Ovary (tissue), 9 donors: ENCODE data around the gene PSMG4. TPM values are rescaled to one million over a fixed set of nuclear protein-coding genes. Genes with fewer than 3 reads are reported as not detected.

Experiments
- DNase-seq, 5 donors: peaks; one replicate each; pipeline ENCODE4 v3.0.0-alpha.2; 2019 to 2020
- H3K27ac ChIP-seq, 2 donors: fragments of 200-600 bp; one replicate each; pipeline versions ENCODE4 v1.5.1 to v1.8.0; 2019 to 2022
- H3K27me3 ChIP-seq: fragments of 200-600 bp; one replicate; pipeline ENCODE4 v1.8.0; 2022
- H3K36me3 ChIP-seq: fragments of 200-600 bp; sonication (generic); one replicate; pipeline ENCODE4 v1.5.1; 2019
- H3K4me1 ChIP-seq: one replicate; pipeline ENCODE4 v1.8.1; 2013; ENCODE audit warnings: mild to moderate bottlenecking, moderate library complexity; ENCODE audit not compliant: insufficient read depth
- H3K4me3 ChIP-seq: fragments of 200-600 bp; sonication (generic); one replicate; pipeline ENCODE4 v1.5.1; 2017
- H3K9me3 ChIP-seq, 2 donors: fragments of 200-600 bp in 1 of 2; sonication (generic) in 1 of 2; one replicate each; pipeline versions ENCODE4 v1.5.1 to v1.8.1; 2013 to 2019; ENCODE audit warnings: mild to moderate bottlenecking in 1 of 2, moderate library complexity in 1 of 2
- EP300 ChIP-seq: sonication (generic); formaldehyde crosslinking; IDR thresholded peaks from one replicate; pipeline ENCODE4 v1.6.1; 2017; ENCODE audit warnings: antibody characterized with exemption
- POLR2A ChIP-seq: fragments of 450-650 bp; IDR thresholded peaks from one replicate; pipeline ENCODE4 v1.6.1; 2017; ENCODE audit warnings: antibody characterized with exemption, mild to moderate bottlenecking, moderate library complexity
- WGBS, 3 donors: extraction: QIAGEN DNeasy Blood & Tissue Kit in 1 of 3; methylation state at CpG; one replicate each; pipeline versions ENCODE4 v1.1.5 to v1.1.7; 2013 to 2017; 5-methylcytosine and 5-hydroxymethylcytosine counted together
- intact Hi-C, 4 donors: fragments of 100-400 bp; cut with DNase I; formaldehyde crosslinking; loops; one replicate each; pipeline versions ENCODE4 v1.11.0 to v1.15.1; 2022 to 2023
- polyA plus RNA-seq, 2 donors: library from polyadenylated mRNA; stranded (reverse); fragments of 200-250 nt in 1 of 2; fragments of 350-450 nt in 1 of 2; fragmentation: Illumina TruSeq in 1 of 2; extraction: RNeasy Lipid Tissue Mini Kit (QIAGEN cat#74804) in 1 of 2; gene quantifications; one replicate each; pipeline ENCODE4 v1.2.3, GENCODE V29; 2013 to 2014
- total RNA-seq, 7 donors: library from RNA; depleted of rRNA in 2 of 7; stranded (reverse); fragments of >200 nt in 2 of 7; fragmentation: NEBNext Ultra II Directional in 3 of 7; extraction: Animal tissue kit (Norgen Biotek cat#: 25700) in 3 of 7; gene quantifications; one replicate each; pipeline versions ENCODE4 v1.1.0 to v1.2.4, GENCODE V29; 2016 to 2023
- TF ChIP-seq, protein P1 (sequence below), 3 donors: fragments of 450-650 bp in 2 of 3; fragments of 200-600 bp in 1 of 3; IDR thresholded peaks; one replicate each; pipeline versions ENCODE4 v1.5.1 to v1.8.0; 2016 to 2022; ENCODE audit warnings: antibody characterized with exemption in 3 of 3, mild to moderate bottlenecking in 1 of 3
- donor health status: DM: no; HTN: no; CAD: no; lungs with moderate emphysema.
- donor health status: DM: no; HTN: no; CAD: no.
- donor health status: Bipolar disorder and iron deficiency.
- donor health status: DM: yes; HTN: yes; CAD: no.
- donor health status: DM: no; HTN: no; CAD: no.
- donor health status: DM: yes; HTN: yes; CAD: no.

PSMG4 gene
- total and polyA plus RNA-seq, 9 donors = 8.5 to 34.8 (median 22.7) TPM

DNA sequence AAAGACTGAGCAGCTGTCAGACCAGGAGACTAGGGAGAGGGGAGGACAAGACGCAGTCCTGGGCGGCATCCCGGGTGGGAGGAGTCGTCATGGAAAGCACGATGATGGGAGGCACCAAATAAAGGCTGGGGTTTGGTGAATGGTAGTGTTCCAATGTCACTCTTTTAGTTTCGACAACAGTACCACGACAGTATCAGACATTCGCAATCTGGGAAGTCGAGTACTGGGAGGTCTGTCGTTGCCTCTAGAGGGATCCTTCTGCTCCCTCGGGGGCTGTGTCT lies 32.1 kb downstream of the PSMG4 start:
- Histone ChIP-seq H3K4me1 (peaks cover 1% of the 10 kb centered on the region), H3K36me3 (no peaks in the 10 kb centered on the region), H3K27ac (no peak overlapping the region), H3K4me3 (no peak overlapping the region), H3K27me3 (no peaks in the 10 kb centered on the region), H3K9me3 (no peaks in the 10 kb centered on the region)
- TF ChIP-seq EP300 = no peak
- TF ChIP-seq POLR2A = no peak
- TF ChIP-seq, protein P1, sequence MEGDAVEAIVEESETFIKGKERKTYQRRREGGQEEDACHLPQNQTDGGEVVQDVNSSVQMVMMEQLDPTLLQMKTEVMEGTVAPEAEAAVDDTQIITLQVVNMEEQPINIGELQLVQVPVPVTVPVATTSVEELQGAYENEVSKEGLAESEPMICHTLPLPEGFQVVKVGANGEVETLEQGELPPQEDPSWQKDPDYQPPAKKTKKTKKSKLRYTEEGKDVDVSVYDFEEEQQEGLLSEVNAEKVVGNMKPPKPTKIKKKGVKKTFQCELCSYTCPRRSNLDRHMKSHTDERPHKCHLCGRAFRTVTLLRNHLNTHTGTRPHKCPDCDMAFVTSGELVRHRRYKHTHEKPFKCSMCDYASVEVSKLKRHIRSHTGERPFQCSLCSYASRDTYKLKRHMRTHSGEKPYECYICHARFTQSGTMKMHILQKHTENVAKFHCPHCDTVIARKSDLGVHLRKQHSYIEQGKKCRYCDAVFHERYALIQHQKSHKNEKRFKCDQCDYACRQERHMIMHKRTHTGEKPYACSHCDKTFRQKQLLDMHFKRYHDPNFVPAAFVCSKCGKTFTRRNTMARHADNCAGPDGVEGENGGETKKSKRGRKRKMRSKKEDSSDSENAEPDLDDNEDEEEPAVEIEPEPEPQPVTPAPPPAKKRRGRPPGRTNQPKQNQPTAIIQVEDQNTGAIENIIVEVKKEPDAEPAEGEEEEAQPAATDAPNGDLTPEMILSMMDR (IDR thresholded peaks at IDR 0.05) = no peak
- peak in 1 of 5 donors; percentile 18 for DNase-seq
- 47 to 60% (median 55%) methylated on average over 11 of the region's 11 CpGs for WGBS, 3 donors
- intact Hi-C loops = no loop called here

DNA sequence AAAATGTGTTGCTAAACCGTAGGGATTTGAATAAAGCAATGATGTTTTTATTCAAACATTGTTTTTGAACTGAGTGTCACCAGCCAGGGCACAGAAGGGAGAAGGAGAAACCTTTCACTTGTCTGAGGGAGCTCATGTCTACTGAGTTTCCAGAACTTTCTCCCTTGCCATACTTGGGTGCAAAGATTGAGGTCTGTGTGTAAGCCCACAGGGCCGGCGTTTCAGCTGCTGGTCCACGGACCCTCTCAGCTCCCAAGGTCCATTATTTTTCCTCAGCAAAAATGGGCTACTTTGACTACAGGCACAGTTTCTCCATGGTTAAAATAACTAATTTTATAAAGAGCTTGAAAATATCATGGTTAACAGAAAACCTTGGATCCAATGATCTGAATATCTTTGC lies 32.6 kb downstream of the PSMG4 start:
- H3K27ac ChIP-seq = no peak overlapping the region
- no peaks in the 10 kb centered on the region for H3K36me3 ChIP-seq
- no peaks in the 10 kb centered on the region for H3K27me3 ChIP-seq
- WGBS, 3 donors = 87 to 93% (median 90%) methylated on average over 4 of the region's 4 CpGs
- no peaks in the 10 kb centered on the region for H3K9me3 ChIP-seq
- intact Hi-C loops = no loop called here
- TF ChIP-seq, protein P1 (IDR thresholded peaks at IDR 0.05) = no peak
- TF ChIP-seq EP300 = no peak
- TF ChIP-seq POLR2A = no peak
- H3K4me3 ChIP-seq = no peak overlapping the region
- peaks cover 1% of the 10 kb centered on the region for H3K4me1 ChIP-seq
- peak in 1 of 5 donors; percentile 1 for DNase-seq

DNA sequence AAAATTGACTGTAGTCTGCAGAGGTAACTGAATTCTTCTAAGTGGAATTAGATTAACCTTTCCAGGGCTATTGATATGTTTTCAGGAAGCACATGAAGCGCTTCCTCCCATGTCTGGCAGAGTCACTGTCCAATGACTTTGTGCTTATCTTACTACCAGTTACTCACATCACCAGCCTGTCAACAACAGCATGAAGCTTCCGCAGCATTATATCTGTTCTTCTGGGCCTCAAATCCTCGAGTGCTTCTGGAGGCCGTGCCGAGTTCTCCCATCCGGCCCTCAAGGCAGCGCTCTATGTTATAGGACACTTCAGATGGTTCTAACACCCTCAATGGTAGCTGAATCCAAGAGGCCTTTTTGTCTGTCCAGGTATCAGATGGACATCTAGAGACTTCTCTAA lies 33.2 kb downstream of the PSMG4 start:
- peak in 1 of 5 donors; percentile 2 for DNase-seq
- Histone ChIP-seq H3K4me3 (no peak overlapping the region), H3K36me3 (no peaks in the 10 kb centered on the region), H3K27me3 (no peaks in the 10 kb centered on the region), H3K27ac (no peak overlapping the region), H3K4me1 (peaks cover 1% of the 10 kb centered on the region), H3K9me3 (no peaks in the 10 kb centered on the region)
- WGBS, 3 donors = 92 to 96% (median 94%) methylated on average over 7 of the region's 7 CpGs
- intact Hi-C loops = no loop called here
- TF ChIP-seq POLR2A (no peak), EP300 (no peak)

DNA sequence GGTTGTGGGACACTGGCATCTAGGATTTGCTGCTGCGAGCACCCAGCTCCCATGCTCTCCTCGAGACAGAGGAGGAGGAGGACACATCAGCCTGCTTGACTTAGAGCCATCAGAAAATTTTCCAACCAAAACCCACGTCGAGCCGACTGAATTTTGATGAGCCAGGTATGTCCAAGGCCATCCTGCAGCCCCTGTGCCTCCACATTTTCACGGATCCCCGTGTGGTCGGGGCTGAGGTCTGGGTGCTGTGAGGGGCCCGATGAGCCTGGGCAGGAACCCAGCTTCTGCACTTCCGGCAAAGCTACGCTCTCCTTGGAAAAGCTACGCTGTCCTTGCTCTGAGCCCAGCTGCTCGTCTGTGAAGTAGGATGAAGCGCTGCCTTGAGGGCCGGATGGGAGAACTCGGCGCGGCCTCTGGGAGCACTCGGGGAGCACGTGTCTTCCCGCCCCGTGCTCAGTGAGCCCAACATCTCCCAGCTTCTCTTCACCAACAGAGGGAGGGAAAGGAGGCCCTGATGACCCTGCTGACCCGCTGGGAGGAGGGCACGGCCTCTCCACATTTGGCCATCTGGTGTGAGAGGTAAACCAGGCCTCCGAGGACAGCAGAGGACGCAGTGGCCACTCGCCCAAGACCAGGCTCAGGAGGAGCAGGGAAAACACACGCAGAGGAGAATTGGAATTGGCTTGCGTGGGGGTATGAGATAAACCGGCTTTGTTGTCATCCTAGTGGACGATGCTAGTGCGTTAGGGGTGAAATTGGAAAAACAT lies 33.9 kb downstream of the PSMG4 start:
- TF ChIP-seq, protein P1 (IDR thresholded peaks at IDR 0.05) = no peak
- no peak for TF ChIP-seq EP300
- TF ChIP-seq POLR2A = no peak
- H3K36me3 ChIP-seq = no peaks in the 10 kb centered on the region
- DNase-seq = peak in 2 of 5 donors; percentile 11 to 19
- no peaks in the 10 kb centered on the region for H3K9me3 ChIP-seq
- H3K27ac ChIP-seq = no peak overlapping the region
- 69 to 77% (median 70%) methylated on average over 32 of the region's 32 CpGs for WGBS, 3 donors
- H3K4me3 ChIP-seq = no peak overlapping the region
- intact Hi-C loops = no loop called here
- no peaks in the 10 kb centered on the region for H3K27me3 ChIP-seq
- peaks cover 1% of the 10 kb centered on the region for H3K4me1 ChIP-seq
